CD4-positive, alpha-beta T cell treated with Interferon alpha-2 for 1 hour (primary cell): ENCODE results near the gene TMEM203.

Experiments used
- DNase-seq, 2 donors: peaks; one replicate each; pipeline ENCODE4 v3.0.0-alpha.2; 2020 to 2022

TMEM203 gene

GRCh38 chr9:137163365-137163715 is 42.1 kb downstream of the TMEM203 start:
- no peak for DNase-seq

DNA sequence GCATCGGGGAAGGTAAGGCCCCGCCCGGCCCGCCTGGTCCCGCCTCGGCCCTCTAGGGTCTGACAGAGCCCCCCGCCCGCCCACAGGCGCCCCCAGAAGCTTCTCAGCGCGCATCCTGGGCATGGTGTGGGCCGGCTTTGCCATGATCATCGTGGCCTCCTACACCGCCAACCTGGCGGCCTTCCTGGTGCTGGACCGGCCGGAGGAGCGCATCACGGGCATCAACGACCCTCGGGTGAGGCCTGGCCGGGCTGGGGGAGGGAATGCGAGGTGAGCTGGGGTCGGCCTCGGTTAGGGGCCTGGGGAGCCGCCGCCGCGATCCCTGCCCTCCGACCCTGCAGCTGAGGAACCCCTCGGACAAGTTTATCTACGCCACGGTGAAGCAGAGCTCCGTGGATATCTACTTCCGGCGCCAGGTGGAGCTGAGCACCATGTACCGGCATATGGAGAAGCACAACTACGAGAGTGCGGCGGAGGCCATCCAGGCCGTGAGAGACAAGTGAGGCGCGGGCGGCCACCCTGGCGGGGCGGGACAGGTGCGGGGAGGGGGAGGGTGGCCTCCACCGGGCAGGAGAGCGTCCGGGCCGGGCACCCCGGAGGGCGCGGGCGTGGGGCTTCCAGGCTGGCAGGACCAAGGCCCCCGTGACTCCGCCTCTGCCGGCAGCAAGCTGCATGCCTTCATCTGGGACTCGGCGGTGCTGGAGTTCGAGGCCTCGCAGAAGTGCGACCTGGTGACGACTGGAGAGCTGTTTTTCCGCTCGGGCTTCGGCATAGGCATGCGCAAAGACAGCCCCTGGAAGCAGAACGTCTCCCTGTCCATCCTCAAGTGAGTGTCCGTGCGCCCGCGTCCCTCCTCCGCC is 42.7 kb downstream of the TMEM203 start:
- peak in 1 of 2 donors; percentile 23 for DNase-seq

- DNase-seq: no peak
These were observed 43.6 kb downstream of the TMEM203 start for GRCh38 chr9:137161558-137162486.

GRCh38 chr9:137160716-137161557 is 44.5 kb downstream of the TMEM203 start:
- DNase-seq: no peak

GRCh38 chr9:137160054-137160425 is 45.4 kb downstream of the TMEM203 start:
- no peak for DNase-seq

DNA sequence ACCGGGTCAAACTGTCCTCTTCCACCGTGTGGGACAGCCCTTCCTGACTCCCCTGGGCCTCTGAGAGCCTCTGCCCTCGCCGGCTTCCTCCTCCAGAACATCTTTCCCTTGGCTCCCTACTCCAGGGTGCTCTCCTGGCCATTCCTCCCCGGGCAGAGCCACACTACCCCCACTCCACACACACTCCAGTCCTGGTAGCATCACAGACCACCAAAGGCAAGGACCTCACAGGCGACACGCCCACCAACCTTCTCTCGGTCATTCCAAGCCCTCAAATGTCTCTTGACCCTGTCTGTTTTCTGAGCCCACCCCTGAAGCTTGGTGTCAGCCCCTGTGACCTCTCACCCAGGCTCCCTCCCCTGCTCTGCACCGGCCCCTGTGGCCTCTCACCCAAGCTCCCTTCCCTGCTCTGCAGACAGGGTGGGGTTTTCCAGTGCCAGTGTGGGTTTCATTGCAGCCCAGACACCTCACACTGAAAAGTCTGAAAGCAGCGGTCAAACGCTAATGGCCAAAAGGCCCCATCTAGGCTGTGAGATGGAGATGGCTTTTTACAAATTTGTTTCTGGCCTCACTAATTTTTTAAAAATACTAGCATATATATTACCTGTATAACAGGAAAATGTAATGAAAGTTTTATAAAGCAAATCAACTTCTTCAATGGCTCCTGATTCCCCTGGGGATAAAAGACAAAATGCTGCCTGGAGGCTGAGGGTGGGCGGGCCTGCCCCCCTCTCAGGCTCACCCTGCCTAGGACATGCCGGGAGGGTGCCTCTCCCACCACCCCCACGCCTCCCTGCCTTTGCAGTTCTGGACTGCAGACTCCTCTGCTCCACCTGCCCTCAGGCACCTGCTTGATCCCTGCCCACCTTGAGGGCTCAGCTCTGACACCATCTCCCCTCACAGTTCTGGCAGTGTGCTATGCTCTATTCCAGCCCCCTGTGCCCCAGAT is 46.1 kb downstream of the TMEM203 start:
- DNase-seq: no peak

- DNase-seq: no peak
These were observed 46.8 kb downstream of the TMEM203 start for GRCh38 chr9:137158625-137159024.

GRCh38 chr9:137157618-137158415 is 47.6 kb downstream of the TMEM203 start:
- DNase-seq: no peak

GRCh38 chr9:137156567-137157375 is 48.7 kb downstream of the TMEM203 start:
- DNase-seq: peak; percentile 41 to 61
